Ovary (tissue), 3 donors: ENCODE data around the gene SRPK1.

ENCODE experiments used
- EP300 ChIP-seq: sonication (generic); formaldehyde crosslinking; IDR thresholded peaks from one replicate; pipeline ENCODE4 v1.6.1; 2017; ENCODE audit warnings: antibody characterized with exemption
- TF ChIP-seq, protein P1 (sequence below), 3 donors: fragments of 450-650 bp in 2 of 3; fragments of 200-600 bp in 1 of 3; IDR thresholded peaks; one replicate each; pipeline versions ENCODE4 v1.5.1 to v1.8.0; 2016 to 2022; ENCODE audit warnings: antibody characterized with exemption in 3 of 3, mild to moderate bottlenecking in 1 of 3
- donor health status: DM: no; HTN: no; CAD: no.

DNA sequence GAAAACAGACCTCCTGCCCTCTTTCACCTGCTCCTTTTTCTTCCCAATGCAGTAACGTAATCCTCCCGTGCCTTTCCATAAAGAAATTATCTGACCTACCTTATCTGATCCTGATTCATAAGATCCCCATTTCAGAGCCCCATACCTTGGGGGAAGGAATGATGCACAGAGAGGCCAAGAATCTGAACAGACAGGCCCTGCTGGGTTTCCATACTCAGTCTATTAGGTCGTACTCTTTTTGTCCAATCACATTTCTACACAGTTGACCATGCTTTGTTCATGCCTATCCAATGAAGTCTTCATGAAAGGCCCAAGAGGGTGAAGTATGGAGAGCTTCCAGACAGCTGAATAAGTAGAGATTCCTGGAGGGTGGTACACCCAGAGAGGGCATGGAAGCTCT is 25.3 kb downstream of the SRPK1 start:
- TF ChIP-seq, protein P1, sequence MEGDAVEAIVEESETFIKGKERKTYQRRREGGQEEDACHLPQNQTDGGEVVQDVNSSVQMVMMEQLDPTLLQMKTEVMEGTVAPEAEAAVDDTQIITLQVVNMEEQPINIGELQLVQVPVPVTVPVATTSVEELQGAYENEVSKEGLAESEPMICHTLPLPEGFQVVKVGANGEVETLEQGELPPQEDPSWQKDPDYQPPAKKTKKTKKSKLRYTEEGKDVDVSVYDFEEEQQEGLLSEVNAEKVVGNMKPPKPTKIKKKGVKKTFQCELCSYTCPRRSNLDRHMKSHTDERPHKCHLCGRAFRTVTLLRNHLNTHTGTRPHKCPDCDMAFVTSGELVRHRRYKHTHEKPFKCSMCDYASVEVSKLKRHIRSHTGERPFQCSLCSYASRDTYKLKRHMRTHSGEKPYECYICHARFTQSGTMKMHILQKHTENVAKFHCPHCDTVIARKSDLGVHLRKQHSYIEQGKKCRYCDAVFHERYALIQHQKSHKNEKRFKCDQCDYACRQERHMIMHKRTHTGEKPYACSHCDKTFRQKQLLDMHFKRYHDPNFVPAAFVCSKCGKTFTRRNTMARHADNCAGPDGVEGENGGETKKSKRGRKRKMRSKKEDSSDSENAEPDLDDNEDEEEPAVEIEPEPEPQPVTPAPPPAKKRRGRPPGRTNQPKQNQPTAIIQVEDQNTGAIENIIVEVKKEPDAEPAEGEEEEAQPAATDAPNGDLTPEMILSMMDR (IDR thresholded peaks at IDR 0.05), result no peak
- no peak for TF ChIP-seq EP300
